Testis (tissue), 3 donors: Measurements from ENCODE around the gene HAX1. TPM values are rescaled to one million over a fixed set of nuclear protein-coding genes. Genes with fewer than 3 reads are reported as not detected.
A peak's percentile ranks its signal among the peaks of the same experiment; 100 is the strongest.
"Not testable (repeated sequence)": the region's sequence is repeated elsewhere in the genome, so short reads cannot be mapped to it uniquely, and the experiment has no call there.

Experiments
- DNase-seq: peaks from one replicate; pipeline ENCODE4 v3.0.0-alpha.2; 2019
- H3K27ac ChIP-seq, 2 donors: fragments of 200-600 bp; sonication (generic); one replicate each; pipeline ENCODE4 v1.5.1; 2019
- H3K27me3 ChIP-seq: fragments of 200-600 bp; sonication (generic); one replicate; pipeline ENCODE4 v1.5.1; 2019
- H3K36me3 ChIP-seq: fragments of 200-600 bp; sonication (generic); one replicate; pipeline ENCODE4 v1.5.1; 2017; ENCODE audit warnings: low read depth; ENCODE audit errors: missing control alignments
- H3K4me1 ChIP-seq: fragments of 200-600 bp; sonication (generic); one replicate; pipeline ENCODE4 v1.5.1; 2019
- H3K4me3 ChIP-seq, 2 donors: fragments of 200-600 bp; sonication (generic); one replicate each; pipeline ENCODE4 v1.5.1; 2017 to 2019
- H3K9me3 ChIP-seq: fragments of 200-600 bp; sonication (generic); one replicate; pipeline ENCODE4 v1.5.1; 2017
- CTCF ChIP-seq, 3 experiments: fragments of 450-650 bp in 2 of 3; fragments of 200-600 bp in 1 of 3; sonication (generic) in 1 of 3; IDR thresholded peaks; one replicate each; pipeline ENCODE4 v1.5.1; 2016 to 2019; ENCODE audit warnings: antibody characterized with exemption in 3 of 3, mild to moderate bottlenecking in 2 of 3, moderate library complexity in 1 of 3
- POLR2A ChIP-seq: fragments of 450-650 bp; IDR thresholded peaks from one replicate; pipeline ENCODE4 v1.6.1; 2017; ENCODE audit warnings: antibody characterized with exemption, mild to moderate bottlenecking, moderate library complexity
- WGBS, 2 donors: methylation state at CpG; one replicate each; pipeline ENCODE4 v1.1.5; 2018; 5-methylcytosine and 5-hydroxymethylcytosine counted together
- intact Hi-C: fragments of 100-400 bp; cut with DNase I; formaldehyde crosslinking; loops from one replicate; pipeline ENCODE4 v1.15.1; 2023; ENCODE audit warnings: low total_unique reads
- polyA plus RNA-seq: library from polyadenylated mRNA; stranded (reverse); fragments of 350-450 nt; fragmentation: Illumina TruSeq; extraction: RNeasy Lipid Tissue Mini Kit (QIAGEN cat#74804); gene quantifications from one replicate; pipeline ENCODE4 v1.2.3, GENCODE V29; 2014; ENCODE audit warnings: low read depth, low replicate concordance; ENCODE audit not compliant: insufficient read depth
- total RNA-seq, 2 donors: library from RNA; depleted of rRNA; stranded (reverse); fragments of >200 nt; gene quantifications; one replicate each; pipeline ENCODE4 v1.2.3, GENCODE V29; 2016

HAX1 gene
- total and polyA plus RNA-seq, 3 donors from 2014 or later = 92.7 to 192 (median 98.9) TPM

GRCh38 chr1:154272999-154273563 is 652 bp downstream of the HAX1 start:
- TF ChIP-seq POLR2A (no peak), CTCF (IDR thresholded peaks at IDR 0.05) (no peak)
- H3K36me3 ChIP-seq = no peaks in the 10 kb centered on the region
- intact Hi-C loops = no loop called here

GRCh38 chr1:154276797-154277196 is 4.4 kb downstream of the HAX1 start:
- H3K9me3 ChIP-seq = no peaks in the 10 kb centered on the region
- TF ChIP-seq POLR2A (no peak), CTCF (IDR thresholded peaks at IDR 0.05) (no peak)
- no peaks in the 10 kb centered on the region for H3K36me3 ChIP-seq
- WGBS, 2 donors = 84 to 87% methylated on average over 7 of the region's 7 CpGs
- no peak overlapping the region for H3K4me3 ChIP-seq
- intact Hi-C loops = no loop called here
- H3K27me3 ChIP-seq = no peaks in the 10 kb centered on the region
- H3K27ac ChIP-seq = no peak overlapping the region
- peaks cover 4% of the 10 kb centered on the region for H3K4me1 ChIP-seq
- DNase-seq = no peak

More at GRCh38 chr1:154272999-154273563, 652 bp downstream of the HAX1 start:
- WGBS, 2 donors = 32 to 36% methylated on average over 13 of the region's 13 CpGs
- Histone ChIP-seq H3K4me1 (peaks cover 4% of the 10 kb centered on the region), H3K4me3 (peak overlapping the region; percentile 73 to 85), H3K27ac (peak overlapping the region; percentile 67 to 90), H3K27me3 (no peaks in the 10 kb centered on the region), H3K9me3 (no peaks in the 10 kb centered on the region)
- no peak for DNase-seq

GRCh38 chr1:154287591-154287990 is 15.2 kb downstream of the HAX1 start:
- 69 to 86% methylated on average over 18 to 19 of the region's 30 CpGs for WGBS, 2 donors
- H3K9me3 ChIP-seq, intact Hi-C loops: not testable (repeated sequence)

GRCh38 chr1:154288661-154289060 is 16.2 kb downstream of the HAX1 start:
- 64 to 67% methylated on average over 3 of the region's 3 CpGs for WGBS, 2 donors
- no peaks in the 10 kb centered on the region for H3K4me1 ChIP-seq
- H3K27ac ChIP-seq = no peak overlapping the region
- TF ChIP-seq POLR2A (no peak), CTCF (IDR thresholded peaks at IDR 0.05) (no peak)
- no peak overlapping the region for H3K4me3 ChIP-seq
- intact Hi-C loops = no loop called here
- no peaks in the 10 kb centered on the region for H3K36me3 ChIP-seq
- no peaks in the 10 kb centered on the region for H3K27me3 ChIP-seq
- H3K9me3 ChIP-seq = no peaks in the 10 kb centered on the region
- DNase-seq = no peak

More at GRCh38 chr1:154287591-154287990, 15.2 kb downstream of the HAX1 start:
- peak overlapping the region in 1 of 2 donors; percentile 29 for H3K4me3 ChIP-seq
- H3K27me3 ChIP-seq, DNase-seq, H3K36me3 ChIP-seq, H3K4me1 ChIP-seq, H3K27ac ChIP-seq: not testable (repeated sequence)

- 21 to 41% methylated on average over 1 of the region's 1 CpG for WGBS, 2 donors
- H3K27ac ChIP-seq = peak overlapping the region in 1 of 2 donors; percentile 22
- no peaks in the 10 kb centered on the region for H3K4me1 ChIP-seq
- H3K9me3 ChIP-seq = no peaks in the 10 kb centered on the region
- no peak for DNase-seq
- intact Hi-C loops = no loop called here
- TF ChIP-seq POLR2A (no peak), CTCF (IDR thresholded peaks at IDR 0.05) (no peak)
- H3K27me3 ChIP-seq = no peaks in the 10 kb centered on the region
- no peaks in the 10 kb centered on the region for H3K36me3 ChIP-seq
- H3K4me3 ChIP-seq = no peak overlapping the region
Observed at GRCh38 chr1:154290921-154291320, 18.5 kb downstream of the HAX1 start.
